Esophagus squamous epithelium (tissue), 5 donors: Measurements from ENCODE around the gene OBP2B. TPM values are rescaled to one million over a fixed set of nuclear protein-coding genes. Genes with fewer than 3 reads are reported as not detected.
"Not testable (repeated sequence)": the region's sequence is repeated elsewhere in the genome, so short reads cannot be mapped to it uniquely, and the experiment has no call there.

Experiments
- DNase-seq: peaks from one replicate; lab custom pipeline; 2025; lab: John Stamatoyannopoulos, UW
- H3K27ac ChIP-seq, 4 donors: fragments of 200-600 bp; sonication (generic); one replicate each; pipeline ENCODE4 v1.5.1; 2016 to 2019; ENCODE audit warnings: mild to moderate bottlenecking in 1 of 4
- H3K27me3 ChIP-seq, 4 donors: fragments of 200-600 bp; sonication (generic); 1 replicate in 3 of 4; 2 replicates in 1 of 4; pipeline versions ENCODE4 v1.5.1 to v1.6.0; 2017 to 2021; ENCODE audit warnings: antibody characterized with exemption in 1 of 4
- H3K36me3 ChIP-seq, 3 donors: fragments of 200-600 bp; sonication (generic); one replicate each; pipeline ENCODE4 v1.5.1; 2016 to 2019
- H3K4me1 ChIP-seq, 3 donors: fragments of 200-600 bp; sonication (generic); one replicate each; pipeline ENCODE4 v1.5.1; 2017 to 2019
- H3K4me3 ChIP-seq, 4 donors: fragments of 200-600 bp; sonication (generic); 1 replicate in 3 of 4; 2 replicates in 1 of 4; pipeline ENCODE4 v1.5.1; 2016 to 2019; ENCODE audit warnings: mild to moderate bottlenecking in 2 of 4, moderate library complexity in 1 of 4
- H3K9me3 ChIP-seq, 3 donors: fragments of 200-600 bp; sonication (generic); one replicate each; pipeline ENCODE4 v1.5.1; 2016 to 2019
- CTCF ChIP-seq, 6 experiments: fragments of 450-650 bp in 4 of 6; fragments of 200-600 bp in 2 of 6; sonication (generic) in 2 of 6; IDR thresholded peaks; one replicate each; pipeline ENCODE4 v1.5.1; 2016 to 2019; ENCODE audit warnings: antibody characterized with exemption in 6 of 6, mild to moderate bottlenecking in 4 of 6, moderate library complexity in 4 of 6
- POLR2A ChIP-seq, 4 donors: fragments of 450-650 bp; IDR thresholded peaks; one replicate each; pipeline ENCODE4 v1.6.1; 2017; ENCODE audit warnings: antibody characterized with exemption in 4 of 4, mild to moderate bottlenecking in 4 of 4, moderate library complexity in 3 of 4
- WGBS, 2 donors: methylation state at CpG; one replicate each; pipeline ENCODE4 v1.1.5; 2018; 5-methylcytosine and 5-hydroxymethylcytosine counted together
- intact Hi-C: fragments of 100-400 bp; cut with DNase I; formaldehyde crosslinking; loops from one replicate; pipeline ENCODE4 v1.15.0; 2022
- total RNA-seq, 4 donors: library from RNA; depleted of rRNA; stranded (reverse); fragments of >200 nt; gene quantifications; one replicate each; pipeline ENCODE4 v1.1.0, GENCODE V29; 2016
- donor health status: DM: yes; HTN: yes; CAD: no.

The OBP2B gene
- total RNA-seq, 4 donors from 2014 or later: not detected

GRCh38 chr9:133251773-133252172 is 42.7 kb upstream of the OBP2B start:
- TF ChIP-seq POLR2A (IDR thresholded peaks at IDR 0.05) (no peak), CTCF (IDR thresholded peaks at IDR 0.05) (no peak)
- no peak for DNase-seq
- WGBS, 2 donors: 39 to 45% methylated on average over 3 to 8 of the region's 11 CpGs
- H3K27ac ChIP-seq: peak overlapping the region; percentile 80 to 89 (median 87)
- peak overlapping the region in 3 of 4 donors; percentile 18 to 52 (median 19) for H3K4me3 ChIP-seq
- peaks cover under 1 to 56% (median 31%) of the 10 kb centered on the region in 3 donors for H3K4me1 ChIP-seq
- intact Hi-C loops: no loop called here
- peaks cover 0 to 10% (median 0%) of the 10 kb centered on the region in 3 donors for H3K36me3 ChIP-seq
- H3K27me3 ChIP-seq: peaks cover 0 to 3% (median 0%) of the 10 kb centered on the region in 4 donors
- no peaks in the 10 kb centered on the region for H3K9me3 ChIP-seq

- H3K27ac ChIP-seq: peak overlapping the region; percentile 80 to 89 (median 87)
Measured at GRCh38 chr9:133251221-133251620, 42.2 kb upstream of the OBP2B start.

GRCh38 chr9:133250741-133251170 is 41.7 kb upstream of the OBP2B start:
- no peak for DNase-seq
- H3K4me3 ChIP-seq: no peak overlapping the region
- peaks cover 0 to 4% (median 0%) of the 10 kb centered on the region in 3 donors for H3K36me3 ChIP-seq
- intact Hi-C loops: no loop called here
- no peak for TF ChIP-seq POLR2A (IDR thresholded peaks at IDR 0.05)
- peak overlapping the region; percentile 34 to 88 (median 83) for H3K27ac ChIP-seq
- H3K9me3 ChIP-seq: no peaks in the 10 kb centered on the region
- WGBS, 2 donors: 51 to 73% methylated on average over 4 to 5 of the region's 5 CpGs
- H3K4me1 ChIP-seq: peaks cover 5 to 61% (median 30%) of the 10 kb centered on the region in 3 donors
- H3K27me3 ChIP-seq: peaks cover 0 to 6% (median 0%) of the 10 kb centered on the region in 4 donors

More at GRCh38 chr9:133251221-133251620, 42.2 kb upstream of the OBP2B start:
- H3K4me1 ChIP-seq: peaks cover 5 to 61% (median 30%) of the 10 kb centered on the region in 3 donors
- H3K27me3 ChIP-seq, DNase-seq, H3K36me3 ChIP-seq, H3K9me3 ChIP-seq, intact Hi-C loops: not testable (repeated sequence)
- peak overlapping the region in 1 of 4 donors; percentile 52 for H3K4me3 ChIP-seq
- 67 to 80% methylated on average over 6 of the region's 6 CpGs for WGBS, 2 donors

GRCh38 chr9:133249337-133249736 is 40.3 kb upstream of the OBP2B start:
- intact Hi-C loops: no loop called here
- 88 to 89% methylated on average over 1 of the region's 1 CpG for WGBS, 2 donors
- TF ChIP-seq POLR2A (IDR thresholded peaks at IDR 0.05): no peak
- no peak for TF ChIP-seq CTCF (IDR thresholded peaks at IDR 0.05)

GRCh38 chr9:133248726-133249295 is 39.8 kb upstream of the OBP2B start:
- no peak for TF ChIP-seq CTCF (IDR thresholded peaks at IDR 0.05)
- no peak for TF ChIP-seq POLR2A (IDR thresholded peaks at IDR 0.05)
- no peak for DNase-seq
- Histone ChIP-seq H3K27ac (no peak overlapping the region), H3K4me3 (no peak overlapping the region), H3K27me3 (peaks cover 0 to 6% (median 0%) of the 10 kb centered on the region in 4 donors), H3K36me3 (no peaks in the 10 kb centered on the region), H3K9me3 (no peaks in the 10 kb centered on the region), H3K4me1 (peaks cover 5 to 56% (median 27%) of the 10 kb centered on the region in 3 donors)
- intact Hi-C loops: no loop called here
- 74 to 90% methylated on average over 7 of the region's 8 CpGs for WGBS, 2 donors

More at GRCh38 chr9:133249337-133249736, 40.3 kb upstream of the OBP2B start:
- DNase-seq: no peak
- H3K27ac ChIP-seq: no peak overlapping the region
- no peaks in the 10 kb centered on the region for H3K9me3 ChIP-seq
- H3K4me3 ChIP-seq: no peak overlapping the region
- no peaks in the 10 kb centered on the region for H3K36me3 ChIP-seq
- peaks cover 0 to 6% (median 0%) of the 10 kb centered on the region in 4 donors for H3K27me3 ChIP-seq
- peaks cover 5 to 61% (median 30%) of the 10 kb centered on the region in 3 donors for H3K4me1 ChIP-seq

GRCh38 chr9:133247632-133248031 is 38.6 kb upstream of the OBP2B start:
- intact Hi-C loops: no loop called here
- WGBS, 2 donors: 40 to 60% methylated on average over 1 of the region's 6 CpGs
- Histone ChIP-seq H3K27ac (no peak overlapping the region), H3K4me3 (no peak overlapping the region), H3K9me3 (no peaks in the 10 kb centered on the region), H3K4me1 (peaks cover 5 to 44% (median 18%) of the 10 kb centered on the region in 3 donors), H3K36me3 (no peaks in the 10 kb centered on the region), H3K27me3 (peaks cover 0 to 7% (median 0%) of the 10 kb centered on the region in 4 donors)
- DNase-seq: no peak
- TF ChIP-seq POLR2A (IDR thresholded peaks at IDR 0.05) (no peak), CTCF (IDR thresholded peaks at IDR 0.05) (no peak)
